HL-60 (cell line): ENCODE data around the gene INVS.

Experiments
- DNase-seq, 2 experiments: peaks; one replicate each; pipeline ENCODE4 v3.0.0-alpha.2; 2010 to 2020; ENCODE audit warnings: low read depth in 1 of 2, low spot score in 1 of 2
- H3K27ac ChIP-seq: fragments of 250-450 bp; sonication (Bioruptor Pico); replicated peaks from 2 replicates; pipeline ENCODE4 v1.5.1; 2020; ENCODE audit warnings: mild to moderate bottlenecking, moderate library complexity
- H3K27me3 ChIP-seq: fragments of 250-450 bp; sonication (Bioruptor Pico); 2 replicates; pipeline ENCODE4 v1.5.1; 2021; ENCODE audit warnings: mild to moderate bottlenecking, moderate library complexity; ENCODE audit not compliant: insufficient read depth, poor library complexity, severe bottlenecking
- H3K4me3 ChIP-seq: replicated peaks from 2 replicates; pipeline ENCODE4 v1.5.1; 2011; ENCODE audit warnings: mild to moderate bottlenecking, control low read depth, low read length; ENCODE audit not compliant: insufficient read depth
- CTCF ChIP-seq: IDR thresholded peaks from one replicate; pipeline ENCODE4 v1.5.1; 2011; ENCODE audit warnings: low read length, control low read depth, inconsistent platforms; ENCODE audit not compliant: insufficient read depth
- GABPA ChIP-seq: IDR thresholded peaks from 2 replicates; pipeline ENCODE4 v1.6.1; 2012; ENCODE audit warnings: low read depth
- POLR2AphosphoS5 ChIP-seq: IDR thresholded peaks from 2 replicates; pipeline ENCODE4 v1.6.1; 2012; ENCODE audit warnings: low read depth
- REST ChIP-seq: IDR thresholded peaks from 2 replicates; pipeline ENCODE4 v1.6.1; 2012; ENCODE audit warnings: low read depth; ENCODE audit not compliant: insufficient replicate concordance
- SPI1 ChIP-seq: IDR thresholded peaks from 2 replicates; pipeline ENCODE4 v1.6.1; 2012; ENCODE audit warnings: low read depth, mild to moderate bottlenecking, borderline replicate concordance

Gene INVS

GRCh38 chr9:100193078-100193477 is 94.0 kb downstream of the INVS start:
- no peaks in the 10 kb centered on the region for H3K27me3 ChIP-seq
- TF ChIP-seq REST, result no peak
- TF ChIP-seq SPI1, result no peak
- TF ChIP-seq GABPA, result no peak
- no peak overlapping the region for H3K4me3 ChIP-seq
- H3K27ac ChIP-seq, result no peak overlapping the region
- DNase-seq, result no peak

GRCh38 chr9:100196215-100196614 is 97.2 kb downstream of the INVS start:
- H3K27ac ChIP-seq, result no peak overlapping the region
- TF ChIP-seq GABPA (no peak), REST (no peak), SPI1 (no peak), POLR2AphosphoS5 (no peak), CTCF (no peak)
- no peak overlapping the region for H3K4me3 ChIP-seq
- DNase-seq, result no peak
- no peaks in the 10 kb centered on the region for H3K27me3 ChIP-seq

GRCh38 chr9:100196828-100197227 is 97.8 kb downstream of the INVS start:
- Histone ChIP-seq H3K27me3 (no peaks in the 10 kb centered on the region), H3K4me3 (no peak overlapping the region), H3K27ac (no peak overlapping the region)
- no peak for DNase-seq
- no peak for TF ChIP-seq CTCF
- TF ChIP-seq REST, result no peak
- no peak for TF ChIP-seq SPI1
- TF ChIP-seq GABPA, result no peak
- TF ChIP-seq POLR2AphosphoS5, result no peak

- Histone ChIP-seq H3K4me3 (no peak overlapping the region), H3K27me3 (no peaks in the 10 kb centered on the region), H3K27ac (no peak overlapping the region)
- no peak for DNase-seq
- TF ChIP-seq SPI1 (no peak), CTCF (no peak), GABPA (no peak), POLR2AphosphoS5 (no peak)
Measured at GRCh38 chr9:100197553-100197952, 98.5 kb downstream of the INVS start.
